PC-9 (cell line): ENCODE data around the gene MANBA.

ENCODE experiments used
- EZH2 ChIP-seq: fragments of 200-600 bp; sonication (generic); IDR thresholded peaks from 2 replicates; pipeline ENCODE4 v1.8.0; 2017; ENCODE audit warnings: antibody characterized with exemption, low read depth
- TF ChIP-seq, protein P1 (sequence below): fragments of 200-600 bp; sonication (generic); conservative IDR thresholded peaks from 2 replicates; pipeline ENCODE4 v1.6.1; 2017; ENCODE audit warnings: mixed run types, antibody characterized with exemption, mild to moderate bottlenecking, moderate library complexity

DNA sequence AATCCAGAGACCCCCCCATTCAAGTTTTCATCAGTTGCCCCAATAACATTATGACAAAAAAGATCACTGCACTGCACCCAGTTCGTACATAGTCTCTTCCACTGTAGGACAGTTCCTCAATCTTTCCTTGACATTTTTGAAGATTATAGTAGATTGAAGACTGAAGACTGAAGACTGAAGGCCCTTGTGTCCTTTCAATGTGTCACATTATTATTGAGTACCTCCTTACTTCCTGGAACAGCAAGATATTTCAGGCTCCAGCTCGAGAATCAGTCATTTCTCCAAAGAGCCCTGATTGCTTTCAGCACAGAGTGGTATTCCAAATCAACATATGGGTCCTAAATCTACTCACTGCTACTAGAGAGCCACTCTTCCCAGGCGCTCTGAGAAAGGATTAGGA, 75.0 kb downstream of the MANBA start:
- TF ChIP-seq, protein P1, sequence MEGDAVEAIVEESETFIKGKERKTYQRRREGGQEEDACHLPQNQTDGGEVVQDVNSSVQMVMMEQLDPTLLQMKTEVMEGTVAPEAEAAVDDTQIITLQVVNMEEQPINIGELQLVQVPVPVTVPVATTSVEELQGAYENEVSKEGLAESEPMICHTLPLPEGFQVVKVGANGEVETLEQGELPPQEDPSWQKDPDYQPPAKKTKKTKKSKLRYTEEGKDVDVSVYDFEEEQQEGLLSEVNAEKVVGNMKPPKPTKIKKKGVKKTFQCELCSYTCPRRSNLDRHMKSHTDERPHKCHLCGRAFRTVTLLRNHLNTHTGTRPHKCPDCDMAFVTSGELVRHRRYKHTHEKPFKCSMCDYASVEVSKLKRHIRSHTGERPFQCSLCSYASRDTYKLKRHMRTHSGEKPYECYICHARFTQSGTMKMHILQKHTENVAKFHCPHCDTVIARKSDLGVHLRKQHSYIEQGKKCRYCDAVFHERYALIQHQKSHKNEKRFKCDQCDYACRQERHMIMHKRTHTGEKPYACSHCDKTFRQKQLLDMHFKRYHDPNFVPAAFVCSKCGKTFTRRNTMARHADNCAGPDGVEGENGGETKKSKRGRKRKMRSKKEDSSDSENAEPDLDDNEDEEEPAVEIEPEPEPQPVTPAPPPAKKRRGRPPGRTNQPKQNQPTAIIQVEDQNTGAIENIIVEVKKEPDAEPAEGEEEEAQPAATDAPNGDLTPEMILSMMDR = no peak
- TF ChIP-seq EZH2 = no peak
